ENCODE data around the gene VPS8. TPM values are rescaled to one million over a fixed set of nuclear protein-coding genes. Genes with fewer than 3 reads are reported as not detected.

VPS8 gene
- total RNA-seq, 1 experiment from 2014 or later = 37.6 TPM

DNA sequence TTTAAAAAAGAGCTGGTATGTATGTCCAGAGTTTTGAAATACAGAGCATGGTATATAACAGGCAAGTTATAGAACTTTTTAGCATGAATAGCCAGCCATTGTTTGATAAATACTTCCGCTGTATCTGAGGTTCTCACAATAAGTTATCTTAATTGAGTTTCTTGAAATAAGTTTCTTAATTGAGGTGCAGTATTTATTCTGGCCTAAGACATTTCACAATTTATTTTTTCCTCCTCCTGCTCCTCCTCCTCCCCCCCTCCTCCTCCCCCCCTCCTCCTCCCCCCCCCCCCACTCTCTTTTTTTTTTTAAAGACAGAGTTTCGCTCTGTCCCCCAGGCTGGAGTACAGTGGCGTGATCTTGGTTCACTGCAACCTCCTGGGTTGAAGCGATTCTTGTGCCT is 83.4 kb downstream of the VPS8 start (continued):
- TF ChIP-seq ZBTB33 (IDR thresholded peaks at IDR 0.05; ENCODE audit: extremely low read depth, insufficient replicate concordance, low read length) (no peak), TCF7L2 (IDR thresholded peaks at IDR 0.05; ENCODE audit: borderline replicate concordance, extremely low read depth, insufficient read depth, insufficient read length) (no peak), EZH2 (IDR thresholded peaks at IDR 0.05) (no peak), SIN3A (IDR thresholded peaks at IDR 0.05; ENCODE audit: low read depth) (no peak), CBX3 (IDR thresholded peaks at IDR 0.05; ENCODE audit: low read depth) (no peak)

DNA sequence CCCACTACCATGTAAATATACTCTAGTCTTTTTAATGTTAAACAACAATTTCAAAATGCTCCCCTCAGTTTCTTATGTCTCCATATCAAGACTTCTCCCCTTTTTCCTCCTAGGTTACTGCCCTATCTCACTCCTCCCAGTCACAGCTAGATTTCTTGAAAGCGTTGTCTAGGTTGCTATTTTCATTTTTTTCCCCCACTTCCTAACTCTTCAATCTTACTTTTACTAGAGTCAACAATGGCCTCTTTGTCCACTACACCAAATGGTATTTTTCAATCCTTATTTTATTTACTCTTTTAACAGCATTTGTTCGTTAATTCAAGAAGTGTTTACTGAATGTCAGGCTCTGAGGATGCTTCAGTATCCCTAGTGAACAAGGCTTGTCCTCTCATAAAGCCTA is 84.4 kb downstream of the VPS8 start:
- POLR2A ChIA-PET = no interaction called here
- ATAC-seq = no peak
- H3K27ac ChIP-seq (ENCODE audit: low read depth, low read length) = no peak overlapping the region
- intact Hi-C loops (cut with micrococcal nuclease) = no loop called here
- no peak overlapping the region for H3K9ac ChIP-seq (ENCODE audit: low read length)
- BruUV-seq (replicated peaks) = no TSS peak
- RAD21 ChIA-PET (ENCODE audit: low non-redundant PET in 1 of 2, low total read pairs in 2 of 2, uncharacterized antibody in 2 of 2, unreplicated experiment in 2 of 2) = no interaction called here
- no peaks in the 10 kb centered on the region for H4K20me1 ChIP-seq (ENCODE audit: insufficient read depth)
- TF ChIP-seq TCF7L2 (IDR thresholded peaks at IDR 0.05; ENCODE audit: borderline replicate concordance, extremely low read depth, insufficient read depth, insufficient read length) (no peak), SRF (IDR thresholded peaks at IDR 0.05; ENCODE audit: low read depth) (no peak), POLR2AphosphoS5 (IDR thresholded peaks at IDR 0.05; ENCODE audit: low read depth, low read length) (no peak), EZH2phosphoT487 (IDR thresholded peaks at IDR 0.05; ENCODE audit: borderline replicate concordance) (no peak), CBX3 (IDR thresholded peaks at IDR 0.05; ENCODE audit: low read depth) (no peak), MAX (IDR thresholded peaks at IDR 0.05) (no peak), ZBTB33 (IDR thresholded peaks at IDR 0.05; ENCODE audit: extremely low read depth, insufficient replicate concordance, low read length) (no peak), RAD21 (IDR thresholded peaks at IDR 0.05; ENCODE audit: low read depth) (no peak), REST (IDR thresholded peaks at IDR 0.05; ENCODE audit: low read depth) (no peak), ZNF274 (IDR thresholded peaks at IDR 0.05; ENCODE audit: low read depth, low read length) (no peak), YY1 (IDR thresholded peaks at IDR 0.05; ENCODE audit: extremely low read depth, insufficient replicate concordance, low read depth, low read length) (no peak), ATF3 (IDR thresholded peaks at IDR 0.05) (no peak)
- H3K36me3 ChIP-seq (ENCODE audit: control insufficient read depth in 1 of 2, insufficient read depth in 2 of 2, low read length in 2 of 2) = no peaks in the 10 kb centered on the region
- no peaks in the 10 kb centered on the region for H3K9me2 ChIP-seq (ENCODE audit: insufficient read depth)
- DNase-seq (ENCODE audit: low read depth, low spot score) = no peak
- no peaks in the 10 kb centered on the region for H3K9me3 ChIP-seq (ENCODE audit: control insufficient read depth in 1 of 2, insufficient read depth in 1 of 2, low read depth in 1 of 2, low read length in 2 of 2)
- H3K27me3 ChIP-seq (ENCODE audit: insufficient read depth, low read length) = no peaks in the 10 kb centered on the region
- no peaks in the 10 kb centered on the region for H3K79me2 ChIP-seq (ENCODE audit: insufficient read depth, low read length)
- CTCF ChIA-PET = no interaction called here
- H3K4me2 ChIP-seq (ENCODE audit: low read length) = no peak overlapping the region
- H2AFZ ChIP-seq (ENCODE audit: low read depth, low read length, poor library complexity, severe bottlenecking) = no peak overlapping the region
- no peak overlapping the region for H3K4me3 ChIP-seq (replicated peaks in 1 of 2; ENCODE audit: low read depth in 1 of 2, low read length in 2 of 2)
- H3K4me1 ChIP-seq (ENCODE audit: control insufficient read depth in 1 of 2, insufficient read depth in 2 of 2, low read length in 2 of 2) = no peaks in the 10 kb centered on the region

All from HCT116 (cell line).